ENCODE data around the gene ELMOD1.

ELMOD1 gene

DNA sequence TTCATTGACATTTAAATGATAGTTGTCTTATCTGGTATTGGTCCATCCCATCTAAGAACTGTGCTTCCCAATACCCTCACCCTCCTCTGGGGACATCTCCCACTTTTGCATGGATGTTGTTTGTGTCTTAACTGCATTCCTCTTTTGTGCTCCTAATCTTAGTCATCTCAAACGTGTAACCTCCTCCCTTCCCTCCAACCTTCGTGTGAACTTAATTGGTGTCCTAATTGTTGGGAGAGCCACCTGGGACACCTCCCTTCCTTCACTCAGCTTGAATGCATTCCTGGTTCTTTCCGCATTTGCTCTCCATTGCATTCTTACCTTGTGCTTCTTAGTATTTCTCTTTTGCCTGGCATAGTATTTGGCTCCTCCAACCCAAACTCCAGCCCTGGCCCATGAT is 9.8 kb upstream of the ELMOD1 start:
- DNase-seq (ENCODE audit: insufficient read length, low spot score) (no peak), FAIRE-seq (no peak)

DNA sequence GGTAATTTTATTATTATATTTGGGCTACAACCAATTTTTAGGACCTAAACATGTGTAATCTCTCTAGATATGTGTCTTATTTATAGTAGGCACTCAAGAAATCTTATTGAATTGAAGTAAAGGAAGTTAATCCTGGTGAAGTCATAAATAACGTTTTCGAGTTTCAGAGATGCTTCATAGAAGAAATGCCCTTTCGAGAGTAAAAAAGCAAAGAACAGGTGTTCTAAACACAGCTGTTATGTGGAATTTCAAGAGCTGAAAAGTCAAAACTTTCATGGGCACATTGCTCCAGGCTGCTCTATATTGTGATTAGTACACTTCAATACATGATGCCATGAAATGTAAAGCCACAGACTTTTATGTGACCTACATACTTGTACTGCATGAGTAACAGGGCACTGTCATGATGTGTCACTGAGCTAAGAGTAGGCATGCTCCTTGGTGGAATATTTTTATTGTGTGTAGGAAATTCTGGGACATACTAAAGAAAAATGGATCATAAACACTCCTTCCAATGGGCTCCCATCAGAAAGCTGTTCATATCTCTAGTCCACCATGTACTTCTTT is 7.2 kb upstream of the ELMOD1 start:
- FAIRE-seq (no peak), DNase-seq (ENCODE audit: insufficient read length, low spot score) (no peak)

- DNase-seq (ENCODE audit: insufficient read length, low spot score), result no peak
- no peak for FAIRE-seq
Measured at GRCh38 chr11:107587306-107587979, 3.5 kb upstream of the ELMOD1 start.

DNA sequence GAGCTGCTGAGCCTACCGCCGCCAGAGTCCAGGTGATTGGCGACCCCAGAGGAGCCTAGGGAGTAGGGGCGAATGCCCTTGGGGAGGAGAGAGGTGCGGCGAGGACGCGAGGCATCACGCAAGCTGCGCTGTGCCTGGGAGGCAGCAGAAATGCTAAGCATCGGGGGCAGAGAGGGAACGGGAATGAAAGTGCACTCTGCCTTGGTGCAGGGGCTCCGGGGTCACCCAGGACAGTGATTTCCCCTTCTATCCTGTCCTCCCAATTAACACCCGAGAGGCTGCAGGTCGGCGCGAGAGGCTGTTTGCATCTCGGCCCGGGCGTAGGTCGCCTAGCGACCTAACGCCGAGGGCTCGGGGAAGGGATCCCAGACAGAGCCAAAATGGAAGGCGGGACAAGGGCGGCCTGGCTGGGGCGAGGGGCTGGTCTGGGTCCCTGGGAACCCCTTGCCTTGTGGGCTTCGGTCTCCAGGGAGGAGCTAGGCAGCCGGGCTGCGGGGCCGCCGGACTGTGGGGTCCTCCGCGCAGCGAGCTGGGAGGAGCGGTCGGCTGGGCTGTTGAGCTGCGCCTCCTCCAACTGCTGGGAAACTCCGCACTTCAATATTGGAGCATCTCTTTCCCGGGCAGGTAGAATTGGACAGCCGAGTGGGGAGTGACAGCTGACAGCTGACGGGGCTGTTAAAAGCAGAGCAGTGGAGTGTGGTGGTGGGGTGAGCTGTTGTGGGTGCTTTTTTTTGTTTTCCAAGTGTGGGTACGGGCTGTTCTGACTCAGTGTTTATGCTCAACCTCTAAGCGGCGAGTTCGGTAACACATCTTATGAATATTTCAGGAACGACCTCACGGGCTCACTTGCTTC is 657 bp downstream of the ELMOD1 start:
- DNase-seq (ENCODE audit: insufficient read length, low spot score) (peak; percentile 15), FAIRE-seq (peak; percentile 60)

GRCh38 chr11:107592231-107592590 is 1.3 kb downstream of the ELMOD1 start:
- peak; percentile 44 for FAIRE-seq

GRCh38 chr11:107592813-107593212 is 1.9 kb downstream of the ELMOD1 start:
- DNase-seq (ENCODE audit: insufficient read length, low spot score), result no peak
- FAIRE-seq, result no peak

More at GRCh38 chr11:107592231-107592590, 1.3 kb downstream of the ELMOD1 start:
- no peak for DNase-seq (ENCODE audit: insufficient read length, low spot score)

- DNase-seq (ENCODE audit: insufficient read length, low spot score) (no peak), FAIRE-seq (no peak)
Measured at GRCh38 chr11:107593951-107594350, 3.0 kb downstream of the ELMOD1 start.

DNA sequence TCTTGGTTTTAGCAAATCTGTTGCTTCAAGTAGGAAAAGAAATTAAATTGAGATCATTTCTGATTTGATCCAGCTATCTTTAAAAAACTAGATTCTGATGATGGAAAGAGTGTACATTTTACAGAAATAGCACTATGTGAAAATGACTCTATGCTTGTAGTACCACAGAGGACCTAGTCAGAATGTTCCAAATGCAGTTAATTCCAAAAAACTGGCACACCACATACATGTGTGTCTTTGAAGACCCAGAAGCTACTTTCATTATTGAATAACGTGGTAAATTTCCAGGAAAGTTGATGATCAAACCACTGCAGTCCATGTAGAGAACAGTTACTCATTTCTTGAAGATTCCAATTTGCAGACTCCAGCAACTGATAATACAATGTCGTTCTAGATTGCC is 3.8 kb downstream of the ELMOD1 start:
- FAIRE-seq (no peak), DNase-seq (ENCODE audit: insufficient read length, low spot score) (no peak)

GRCh38 chr11:107598225-107599139 is 7.5 kb downstream of the ELMOD1 start:
- FAIRE-seq, result peak; percentile 84
- DNase-seq (ENCODE audit: insufficient read length, low spot score), result peak; percentile 32

DNA sequence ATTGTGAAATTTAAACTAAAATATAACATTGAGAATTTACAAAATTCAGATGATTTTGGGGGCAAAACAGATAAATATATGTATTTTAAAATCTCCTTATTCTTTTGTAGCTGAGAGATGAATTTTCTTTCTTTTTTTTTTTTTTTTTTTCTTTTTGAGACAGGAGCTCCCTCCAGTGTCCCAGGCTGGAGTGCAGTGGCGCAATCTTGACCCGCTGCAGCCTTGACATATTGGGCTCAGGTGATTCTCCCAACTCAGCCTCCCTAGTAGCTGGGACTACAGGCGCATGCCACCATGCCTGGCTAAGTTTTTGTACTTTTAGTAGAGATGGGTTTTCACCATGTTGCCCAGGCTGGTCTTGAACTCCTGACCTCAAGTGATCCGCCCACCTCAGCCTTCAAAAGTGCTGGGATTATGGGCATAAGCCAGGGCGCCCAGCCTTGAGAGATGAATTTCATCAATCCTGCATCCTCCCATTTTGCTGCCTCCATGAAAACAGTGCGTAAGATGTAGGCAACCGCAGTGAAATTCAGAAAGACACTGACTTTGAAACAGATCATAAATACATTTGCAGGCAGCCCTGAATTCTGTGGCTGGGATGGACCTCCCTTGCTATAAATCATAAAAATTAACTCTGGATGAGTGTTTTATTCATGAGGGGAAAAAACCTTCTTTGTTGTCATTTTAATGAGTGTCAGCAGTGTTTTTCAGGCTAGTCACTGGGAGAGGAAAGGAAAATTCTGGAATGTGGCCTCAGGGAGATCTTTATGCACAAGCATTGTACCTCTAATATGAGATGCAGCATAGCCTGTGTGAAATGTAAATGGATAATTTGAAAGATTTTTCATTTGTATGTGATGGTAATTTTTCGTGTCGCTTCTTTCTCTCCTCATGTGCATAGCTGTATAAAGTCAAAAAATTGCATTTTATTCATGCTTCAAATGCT is 14.4 kb downstream of the ELMOD1 start:
- FAIRE-seq (no peak), DNase-seq (ENCODE audit: insufficient read length, low spot score) (no peak)

GRCh38 chr11:107606141-107606540 is 15.2 kb downstream of the ELMOD1 start:
- FAIRE-seq, result no peak
- DNase-seq (ENCODE audit: insufficient read length, low spot score), result no peak

- FAIRE-seq (no peak), DNase-seq (ENCODE audit: insufficient read length, low spot score) (no peak)
Measured at GRCh38 chr11:107608809-107609208, 17.9 kb downstream of the ELMOD1 start.

GRCh38 chr11:107609400-107610218 is 18.7 kb downstream of the ELMOD1 start:
- no peak for FAIRE-seq
- no peak for DNase-seq (ENCODE audit: insufficient read length, low spot score)

- FAIRE-seq (no peak), DNase-seq (ENCODE audit: insufficient read length, low spot score) (no peak)
Measured at GRCh38 chr11:107612445-107612844, 21.5 kb downstream of the ELMOD1 start.

- DNase-seq (ENCODE audit: insufficient read length, low spot score) (no peak), FAIRE-seq (no peak)
Measured at GRCh38 chr11:107619926-107620325, 29.0 kb downstream of the ELMOD1 start.

DNA sequence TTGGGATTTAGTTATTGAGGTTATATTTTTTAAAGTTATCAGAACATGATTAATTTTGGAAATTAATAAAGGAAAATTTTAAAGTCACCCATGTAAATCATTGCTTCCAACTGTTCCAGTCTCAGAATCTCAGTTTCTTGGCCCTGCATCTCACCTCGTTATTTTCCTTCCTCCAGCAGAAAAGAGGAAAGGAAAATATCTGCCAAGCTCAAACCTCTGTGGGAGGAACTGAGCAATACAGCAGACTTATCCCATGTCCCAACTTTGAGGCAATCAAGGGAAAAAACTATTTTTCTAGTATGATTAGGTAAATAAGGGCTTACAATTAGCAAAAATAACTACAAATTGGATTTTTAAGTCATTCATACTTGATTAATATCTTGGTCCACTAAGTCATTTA is 30.1 kb downstream of the ELMOD1 start:
- FAIRE-seq, result no peak
- no peak for DNase-seq (ENCODE audit: insufficient read length, low spot score)

GRCh38 chr11:107623183-107623582 is 32.2 kb downstream of the ELMOD1 start:
- FAIRE-seq, result no peak
- DNase-seq (ENCODE audit: insufficient read length, low spot score), result no peak

GRCh38 chr11:107624983-107625684 is 34.2 kb downstream of the ELMOD1 start:
- DNase-seq (ENCODE audit: insufficient read length, low spot score), result no peak
- no peak for FAIRE-seq

Measured in HTR-8/SVneo (cell line).